DMS114 treated with DMSO at 0.1 percent for 48 hours (cell line): ENCODE data around the gene TMEM132A.

Source experiments
- DNase-seq: peaks from one replicate; lab custom pipeline; 2025; ENCODE audit not compliant: unreplicated experiment; lab: John Stamatoyannopoulos, UW

The TMEM132A gene

GRCh38 chr11:60921777-60922335 is 2.4 kb upstream of the TMEM132A start:
- DNase-seq: no peak

- DNase-seq: no peak
Measured at GRCh38 chr11:60922906-60923305, 1.4 kb upstream of the TMEM132A start.

GRCh38 chr11:60923326-60923725 is 934 bp upstream of the TMEM132A start:
- DNase-seq: no peak

- DNase-seq: no peak
Measured at GRCh38 chr11:60923800-60924109, 505 bp upstream of the TMEM132A start.

- DNase-seq: no peak
Measured at GRCh38 chr11:60924906-60925853, 920 bp downstream of the TMEM132A start.

GRCh38 chr11:60925868-60926267 is 1.6 kb downstream of the TMEM132A start:
- DNase-seq: no peak

GRCh38 chr11:60926500-60926899 is 2.2 kb downstream of the TMEM132A start:
- DNase-seq: no peak

- DNase-seq: no peak
Measured at GRCh38 chr11:60927061-60927592, 2.9 kb downstream of the TMEM132A start.

- DNase-seq: no peak
Measured at GRCh38 chr11:60927600-60927999, 3.3 kb downstream of the TMEM132A start.

GRCh38 chr11:60928563-60929001 is 4.3 kb downstream of the TMEM132A start:
- DNase-seq: no peak

GRCh38 chr11:60929764-60930163 is 5.5 kb downstream of the TMEM132A start:
- DNase-seq: no peak

- no peak for DNase-seq
Measured at GRCh38 chr11:60930394-60930793, 6.1 kb downstream of the TMEM132A start.

- DNase-seq: no peak
Measured at GRCh38 chr11:60931917-60932316, 7.7 kb downstream of the TMEM132A start.

- no peak for DNase-seq
Measured at GRCh38 chr11:60932605-60933356, 8.5 kb downstream of the TMEM132A start.

- DNase-seq: no peak
Measured at GRCh38 chr11:60933416-60934123, 9.3 kb downstream of the TMEM132A start.

- DNase-seq: no peak
Measured at GRCh38 chr11:60934124-60934789, 10.0 kb downstream of the TMEM132A start.

GRCh38 chr11:60934790-60935605 is 10.7 kb downstream of the TMEM132A start:
- no peak for DNase-seq

- no peak for DNase-seq
Measured at GRCh38 chr11:60935676-60936442, 11.6 kb downstream of the TMEM132A start.
